HCT116 (cell line): ENCODE measurements around the gene VSX2.

Experiments
- POLR2AphosphoS5 ChIP-seq: IDR thresholded peaks from 2 replicates; pipeline ENCODE4 v1.6.1; 2011; ENCODE audit warnings: mild to moderate bottlenecking, low read depth, low read length, moderate library complexity
- TF ChIP-seq, protein P1 (sequence below), 3 experiments: fragments of 200-600 bp in 1 of 3; sonication (generic) in 1 of 3; IDR thresholded peaks in 2 of 3; conservative IDR thresholded peaks in 1 of 3; 2 replicates each; pipeline ENCODE4 v1.5.1; 2012 to 2017; ENCODE audit warnings: low read depth in 2 of 3, low read length in 2 of 3, antibody characterized with exemption in 1 of 3, borderline replicate concordance in 1 of 3, control low read depth in 1 of 3, mild to moderate bottlenecking in 1 of 3, mixed read lengths in 1 of 3, mixed run types in 1 of 3, moderate library complexity in 1 of 3; ENCODE audit not compliant: insufficient read depth in 1 of 3

DNA sequence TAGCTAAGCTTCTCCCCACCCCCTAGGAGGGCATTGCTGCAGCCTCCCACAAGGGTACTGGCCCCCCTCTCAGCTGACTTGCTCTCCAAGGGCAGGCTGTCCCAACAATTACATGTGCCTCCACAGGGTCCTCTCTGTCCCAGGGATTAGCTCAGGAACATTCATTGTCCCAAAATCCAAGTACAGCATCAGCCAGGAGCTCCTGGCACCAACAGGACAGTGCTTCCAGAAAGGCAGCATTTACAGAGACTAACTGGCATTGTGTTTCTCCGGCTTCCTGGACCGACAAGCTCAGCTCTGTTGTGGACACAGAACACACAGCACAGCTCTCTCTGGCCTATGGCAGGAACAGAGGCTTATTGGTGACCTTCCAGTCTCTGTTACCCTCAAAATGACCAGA, 41.8 kb downstream of the VSX2 start:
- TF ChIP-seq, protein P1, sequence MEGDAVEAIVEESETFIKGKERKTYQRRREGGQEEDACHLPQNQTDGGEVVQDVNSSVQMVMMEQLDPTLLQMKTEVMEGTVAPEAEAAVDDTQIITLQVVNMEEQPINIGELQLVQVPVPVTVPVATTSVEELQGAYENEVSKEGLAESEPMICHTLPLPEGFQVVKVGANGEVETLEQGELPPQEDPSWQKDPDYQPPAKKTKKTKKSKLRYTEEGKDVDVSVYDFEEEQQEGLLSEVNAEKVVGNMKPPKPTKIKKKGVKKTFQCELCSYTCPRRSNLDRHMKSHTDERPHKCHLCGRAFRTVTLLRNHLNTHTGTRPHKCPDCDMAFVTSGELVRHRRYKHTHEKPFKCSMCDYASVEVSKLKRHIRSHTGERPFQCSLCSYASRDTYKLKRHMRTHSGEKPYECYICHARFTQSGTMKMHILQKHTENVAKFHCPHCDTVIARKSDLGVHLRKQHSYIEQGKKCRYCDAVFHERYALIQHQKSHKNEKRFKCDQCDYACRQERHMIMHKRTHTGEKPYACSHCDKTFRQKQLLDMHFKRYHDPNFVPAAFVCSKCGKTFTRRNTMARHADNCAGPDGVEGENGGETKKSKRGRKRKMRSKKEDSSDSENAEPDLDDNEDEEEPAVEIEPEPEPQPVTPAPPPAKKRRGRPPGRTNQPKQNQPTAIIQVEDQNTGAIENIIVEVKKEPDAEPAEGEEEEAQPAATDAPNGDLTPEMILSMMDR (IDR thresholded peaks at IDR 0.05 in 2 of 3, conservative IDR thresholded peaks at IDR 0.05 in 1 of 3; ENCODE audit: borderline replicate concordance in 1 of 3, insufficient read depth in 1 of 3, low read depth in 2 of 3, low read length in 2 of 3) = no peak
- TF ChIP-seq POLR2AphosphoS5 = no peak
